IMR-90 (cell line): ENCODE results near the gene FTO.

Experiments used
- BHLHE40 ChIP-seq: fragments of 150-350 bp; IDR thresholded peaks from 2 replicates; pipeline ENCODE4 v1.6.1; 2016; ENCODE audit warnings: mild to moderate bottlenecking, low read depth, low read length
- CEBPB ChIP-seq: IDR thresholded peaks from 2 replicates; pipeline ENCODE4 v1.6.1; 2012; ENCODE audit warnings: low read depth, low read length, improper control_type of control experiment
- CTCF ChIP-seq: conservative IDR thresholded peaks from 2 replicates; pipeline ENCODE4 v1.5.1; 2012; ENCODE audit warnings: mild to moderate bottlenecking, low read depth, low read length, improper control_type of control experiment
- ELK1 ChIP-seq: fragments of 150-350 bp; IDR thresholded peaks from 2 replicates; pipeline ENCODE4 v1.6.1; 2016; ENCODE audit warnings: low read depth, mild to moderate bottlenecking, low read length, moderate library complexity, borderline replicate concordance
- MAFK ChIP-seq: IDR thresholded peaks from 2 replicates; pipeline ENCODE4 v1.6.1; 2012; ENCODE audit warnings: low read depth, low read length, improper control_type of control experiment
- MAZ ChIP-seq: IDR thresholded peaks from 2 replicates; pipeline ENCODE4 v1.6.1; 2012; ENCODE audit warnings: low read depth, mild to moderate bottlenecking, low read length, improper control_type of control experiment, moderate library complexity, borderline replicate concordance
- MXI1 ChIP-seq: IDR thresholded peaks from 2 replicates; pipeline ENCODE4 v1.6.1; 2012; ENCODE audit warnings: low read depth, mild to moderate bottlenecking, low read length, moderate library complexity, borderline replicate concordance
- POLR2A ChIP-seq: IDR thresholded peaks from 2 replicates; pipeline ENCODE4 v1.6.1; 2012; ENCODE audit warnings: mild to moderate bottlenecking, low read depth, low read length
- RAD21 ChIP-seq: IDR thresholded peaks from 2 replicates; pipeline ENCODE4 v1.6.1; 2012; ENCODE audit warnings: low read length, improper control_type of control experiment
- RCOR1 ChIP-seq: IDR thresholded peaks from 2 replicates; pipeline ENCODE4 v1.6.1; 2012; ENCODE audit warnings: mild to moderate bottlenecking, low read length, improper control_type of control experiment; ENCODE audit not compliant: insufficient replicate concordance
- USF2 ChIP-seq: fragments of 150-350 bp; IDR thresholded peaks from 2 replicates; pipeline ENCODE4 v1.6.1; 2017; ENCODE audit warnings: mild to moderate bottlenecking, antibody characterized with exemption, low read length, low read depth

GRCh38 chr16:53925526-53925925, 221.6 kb downstream of the FTO start:
- TF ChIP-seq CTCF (no peak), RCOR1 (no peak), POLR2A (no peak), USF2 (no peak), MXI1 (no peak), RAD21 (no peak), CEBPB (no peak), ELK1 (no peak), MAZ (no peak), BHLHE40 (no peak), MAFK (no peak)
